ENCODE data around the gene SERTAD3.

GRCh38 chr19:40425450-40426287, 18.5 kb downstream of the SERTAD3 start, which contains the start of gene SERTAD1:
- TF ChIP-seq TAF1 (IDR thresholded peaks at IDR 0.05; ENCODE audit: borderline replicate concordance, insufficient read depth, low read length), result peak; percentile 86
- TF ChIP-seq POLR2AphosphoS5 (IDR thresholded peaks at IDR 0.05; ENCODE audit: low read depth, low read length), result peak; percentile 99
- peak; percentile 47; the same call in 1 of the 2 replicates for TF ChIP-seq SIN3A (IDR thresholded peaks at IDR 0.05; ENCODE audit: borderline replicate concordance, insufficient read depth, low read length)

Data from PFSK-1 (cell line).